ENCODE measurements around the gene MESP2.

MESP2 gene

GRCh38 chr15:89795996-89796395 lies 19.9 kb downstream of the MESP2 start:
- no peaks in the 10 kb centered on the region for H3K9me3 ChIP-seq (ENCODE audit: severe bottlenecking)
- DNase-seq, result no peak
- no peak overlapping the region for H3K27ac ChIP-seq
- H3K27me3 ChIP-seq (ENCODE audit: insufficient read depth, low read depth, severe bottlenecking), result no peaks in the 10 kb centered on the region
- H3K36me3 ChIP-seq, result no peaks in the 10 kb centered on the region
- TF ChIP-seq, protein P1, sequence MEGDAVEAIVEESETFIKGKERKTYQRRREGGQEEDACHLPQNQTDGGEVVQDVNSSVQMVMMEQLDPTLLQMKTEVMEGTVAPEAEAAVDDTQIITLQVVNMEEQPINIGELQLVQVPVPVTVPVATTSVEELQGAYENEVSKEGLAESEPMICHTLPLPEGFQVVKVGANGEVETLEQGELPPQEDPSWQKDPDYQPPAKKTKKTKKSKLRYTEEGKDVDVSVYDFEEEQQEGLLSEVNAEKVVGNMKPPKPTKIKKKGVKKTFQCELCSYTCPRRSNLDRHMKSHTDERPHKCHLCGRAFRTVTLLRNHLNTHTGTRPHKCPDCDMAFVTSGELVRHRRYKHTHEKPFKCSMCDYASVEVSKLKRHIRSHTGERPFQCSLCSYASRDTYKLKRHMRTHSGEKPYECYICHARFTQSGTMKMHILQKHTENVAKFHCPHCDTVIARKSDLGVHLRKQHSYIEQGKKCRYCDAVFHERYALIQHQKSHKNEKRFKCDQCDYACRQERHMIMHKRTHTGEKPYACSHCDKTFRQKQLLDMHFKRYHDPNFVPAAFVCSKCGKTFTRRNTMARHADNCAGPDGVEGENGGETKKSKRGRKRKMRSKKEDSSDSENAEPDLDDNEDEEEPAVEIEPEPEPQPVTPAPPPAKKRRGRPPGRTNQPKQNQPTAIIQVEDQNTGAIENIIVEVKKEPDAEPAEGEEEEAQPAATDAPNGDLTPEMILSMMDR (IDR thresholded peaks at IDR 0.05; ENCODE audit: low read depth, low read length), result no peak
- no peak overlapping the region for H3K4me3 ChIP-seq (ENCODE audit: low read depth, low read length)

GRCh38 chr15:89797678-89798201 lies 21.6 kb downstream of the MESP2 start:
- Histone ChIP-seq H3K36me3 (no peaks in the 10 kb centered on the region), H3K27ac (no peak overlapping the region), H3K9me3 (ENCODE audit: severe bottlenecking) (no peaks in the 10 kb centered on the region), H3K4me3 (ENCODE audit: low read depth, low read length) (no peak overlapping the region), H3K27me3 (ENCODE audit: insufficient read depth, low read depth, severe bottlenecking) (no peaks in the 10 kb centered on the region)
- DNase-seq, result no peak
- TF ChIP-seq, protein P1 (IDR thresholded peaks at IDR 0.05; ENCODE audit: low read depth, low read length), result no peak

DNA sequence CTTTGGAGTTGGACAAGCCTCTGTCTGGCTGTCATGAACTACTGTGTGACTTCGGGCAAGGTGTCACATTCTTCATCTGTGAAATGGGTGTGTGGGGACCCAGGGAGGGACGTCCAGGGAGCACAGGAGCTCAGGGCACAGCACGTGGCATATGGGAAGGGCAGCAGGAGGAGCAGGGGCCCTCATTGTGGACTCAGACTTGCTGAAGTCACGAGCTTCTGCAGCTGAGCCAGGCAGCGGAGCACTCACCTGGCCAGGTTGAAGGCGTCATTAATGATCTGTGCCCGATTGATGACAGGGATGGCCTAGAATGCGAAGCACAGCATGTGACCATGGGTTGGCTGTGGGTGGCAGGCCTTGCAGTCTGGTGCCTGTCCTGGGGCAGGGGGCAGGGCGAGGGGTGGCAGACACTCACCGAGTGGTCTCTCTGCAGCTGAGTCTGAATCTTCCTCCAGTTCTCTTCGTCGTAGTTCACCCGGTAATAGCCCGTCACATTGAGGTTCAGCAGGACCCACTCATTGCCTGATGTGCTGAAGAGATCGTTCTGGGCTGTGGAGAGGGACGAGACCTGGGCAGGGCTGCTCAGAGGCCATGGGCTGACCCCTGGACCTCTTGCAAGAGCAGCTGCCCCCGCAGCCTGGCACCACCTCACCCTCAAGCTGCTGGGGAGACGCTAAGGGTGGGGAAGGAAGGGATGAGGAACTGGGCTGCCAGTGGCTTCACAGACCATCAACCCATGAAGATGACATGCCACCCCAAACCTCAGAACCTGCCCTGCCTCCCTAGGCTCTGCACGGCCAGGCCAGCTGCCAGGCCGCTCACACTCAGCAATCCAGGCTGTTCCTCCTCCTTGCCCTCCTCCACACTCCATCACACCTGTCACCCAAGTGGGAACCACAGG lies 23.1 kb downstream of the MESP2 start:
- no peak for DNase-seq
- Histone ChIP-seq H3K9me3 (ENCODE audit: severe bottlenecking) (no peaks in the 10 kb centered on the region), H3K4me3 (ENCODE audit: low read depth, low read length) (no peak overlapping the region), H3K36me3 (no peaks in the 10 kb centered on the region), H3K27me3 (ENCODE audit: insufficient read depth, low read depth, severe bottlenecking) (no peaks in the 10 kb centered on the region), H3K27ac (no peak overlapping the region)
- TF ChIP-seq, protein P1 (IDR thresholded peaks at IDR 0.05; ENCODE audit: low read depth, low read length), result no peak

DNA sequence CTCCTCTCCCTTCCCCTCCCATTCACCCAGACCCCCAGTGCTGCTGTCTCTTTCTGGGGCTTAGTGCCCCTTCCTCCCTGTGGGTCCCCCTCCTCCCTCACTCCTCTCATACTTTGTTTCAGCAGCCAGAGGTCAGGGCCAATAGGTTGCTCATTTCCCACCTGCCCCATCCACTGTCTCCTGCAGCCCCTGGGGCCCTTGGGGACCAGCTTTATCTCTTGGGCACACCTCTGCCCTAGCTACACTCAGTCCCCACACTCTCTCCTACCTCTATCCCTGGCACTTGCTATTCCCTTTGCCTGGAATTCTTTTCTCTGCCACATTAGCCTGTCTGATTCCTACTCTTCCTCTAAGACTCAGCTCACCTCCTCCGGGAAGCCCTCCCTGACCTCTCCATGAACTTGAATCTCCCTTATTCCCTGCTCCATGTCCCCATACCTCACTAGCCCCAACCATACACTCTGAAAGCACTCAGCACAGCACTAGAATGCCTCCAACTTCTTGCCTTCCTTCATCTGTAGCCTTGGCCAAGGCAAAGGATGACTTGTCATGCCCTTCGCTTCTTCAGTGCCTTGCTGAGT lies 23.9 kb downstream of the MESP2 start:
- no peaks in the 10 kb centered on the region for H3K36me3 ChIP-seq
- no peak for DNase-seq
- H3K9me3 ChIP-seq (ENCODE audit: severe bottlenecking), result no peaks in the 10 kb centered on the region
- TF ChIP-seq, protein P1 (IDR thresholded peaks at IDR 0.05; ENCODE audit: low read depth, low read length), result no peak
- no peak overlapping the region for H3K27ac ChIP-seq
- H3K27me3 ChIP-seq (ENCODE audit: insufficient read depth, low read depth, severe bottlenecking), result no peaks in the 10 kb centered on the region
- H3K4me3 ChIP-seq (ENCODE audit: low read depth, low read length), result no peak overlapping the region

GRCh38 chr15:89801471-89802195 lies 25.5 kb downstream of the MESP2 start:
- Histone ChIP-seq H3K9me3 (ENCODE audit: severe bottlenecking) (no peaks in the 10 kb centered on the region), H3K27ac (no peak overlapping the region), H3K36me3 (no peaks in the 10 kb centered on the region), H3K4me3 (ENCODE audit: low read depth, low read length) (no peak overlapping the region), H3K27me3 (ENCODE audit: insufficient read depth, low read depth, severe bottlenecking) (no peaks in the 10 kb centered on the region)
- TF ChIP-seq, protein P1 (IDR thresholded peaks at IDR 0.05; ENCODE audit: low read depth, low read length), result no peak
- DNase-seq, result no peak

All from WERI-Rb-1 (cell line).